Esophagus squamous epithelium (tissue), 4 donors: ENCODE results near the gene LEPROT.

Experiments
- POLR2A ChIP-seq, 4 donors: fragments of 450-650 bp; IDR thresholded peaks; one replicate each; pipeline ENCODE4 v1.6.1; 2017; ENCODE audit warnings: antibody characterized with exemption in 4 of 4, mild to moderate bottlenecking in 4 of 4, moderate library complexity in 3 of 4
- TF ChIP-seq, protein P1 (sequence below), 6 experiments: fragments of 450-650 bp in 4 of 6; fragments of 200-600 bp in 2 of 6; sonication (generic) in 2 of 6; IDR thresholded peaks; one replicate each; pipeline ENCODE4 v1.5.1; 2016 to 2019; ENCODE audit warnings: antibody characterized with exemption in 6 of 6, mild to moderate bottlenecking in 4 of 6, moderate library complexity in 4 of 6

DNA sequence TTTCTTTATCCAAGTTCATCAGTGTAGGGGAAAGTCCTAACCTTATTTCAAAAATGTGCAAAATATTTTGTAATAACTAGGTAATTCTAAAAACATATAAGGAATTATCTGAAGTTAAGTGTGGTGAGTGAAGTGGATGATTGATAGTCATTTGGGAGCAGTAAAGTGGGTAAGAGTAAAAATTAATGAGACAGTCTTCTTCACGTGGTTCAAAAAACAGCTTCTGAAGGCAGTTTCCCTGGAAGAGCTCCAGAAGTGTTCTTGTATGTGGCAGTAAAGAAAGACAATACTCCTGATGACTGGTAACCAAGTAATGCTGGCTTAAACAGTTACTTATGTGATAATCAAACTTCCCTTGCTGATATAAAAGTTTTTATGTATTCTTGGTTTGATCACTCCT is 50.3 kb downstream of the LEPROT start:
- TF ChIP-seq POLR2A (IDR thresholded peaks at IDR 0.05): no peak
- TF ChIP-seq, protein P1, sequence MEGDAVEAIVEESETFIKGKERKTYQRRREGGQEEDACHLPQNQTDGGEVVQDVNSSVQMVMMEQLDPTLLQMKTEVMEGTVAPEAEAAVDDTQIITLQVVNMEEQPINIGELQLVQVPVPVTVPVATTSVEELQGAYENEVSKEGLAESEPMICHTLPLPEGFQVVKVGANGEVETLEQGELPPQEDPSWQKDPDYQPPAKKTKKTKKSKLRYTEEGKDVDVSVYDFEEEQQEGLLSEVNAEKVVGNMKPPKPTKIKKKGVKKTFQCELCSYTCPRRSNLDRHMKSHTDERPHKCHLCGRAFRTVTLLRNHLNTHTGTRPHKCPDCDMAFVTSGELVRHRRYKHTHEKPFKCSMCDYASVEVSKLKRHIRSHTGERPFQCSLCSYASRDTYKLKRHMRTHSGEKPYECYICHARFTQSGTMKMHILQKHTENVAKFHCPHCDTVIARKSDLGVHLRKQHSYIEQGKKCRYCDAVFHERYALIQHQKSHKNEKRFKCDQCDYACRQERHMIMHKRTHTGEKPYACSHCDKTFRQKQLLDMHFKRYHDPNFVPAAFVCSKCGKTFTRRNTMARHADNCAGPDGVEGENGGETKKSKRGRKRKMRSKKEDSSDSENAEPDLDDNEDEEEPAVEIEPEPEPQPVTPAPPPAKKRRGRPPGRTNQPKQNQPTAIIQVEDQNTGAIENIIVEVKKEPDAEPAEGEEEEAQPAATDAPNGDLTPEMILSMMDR (IDR thresholded peaks at IDR 0.05): no peak
